B cell (primary cell): ENCODE data around the gene LSS. TPM values are rescaled to one million over a fixed set of nuclear protein-coding genes. Genes with fewer than 3 reads are reported as not detected.

ENCODE experiments used
- ATAC-seq: fragments of 200-7000 bp; cut with Tn5 transposase; one replicate; pipeline ENCODE4 v1.10.0; 2021; ENCODE audit warnings: low read depth, mild to moderate bottlenecking, moderate number of reproducible peaks, moderate library complexity
- CTCF ChIA-PET: fragments of 350-600 bp; sonication (Branson Sonifier 250); formaldehyde crosslinking; loops from one replicate; lab custom pipeline; 2021; ENCODE audit warnings: antibody characterized with exemption, inconsistent platforms; lab: Charles Lee
- POLR2A ChIA-PET: fragments of 350-600 bp; sonication (Branson Sonifier 250); formaldehyde crosslinking; loops from one replicate; lab custom pipeline; 2021; ENCODE audit warnings: antibody characterized with exemption; lab: Charles Lee
- DNase-seq: peaks from one replicate; pipeline ENCODE4 v3.0.0; 2013
- H2AFZ ChIP-seq: 2 replicates; pipeline ENCODE4 v1.6.1; 2012; ENCODE audit warnings: mild to moderate bottlenecking, low read depth, low read length; ENCODE audit not compliant: insufficient read depth, poor library complexity, severe bottlenecking
- H3K27ac ChIP-seq, 2 donors: 1 replicate in 1 of 2; 2 replicates in 1 of 2; pipeline ENCODE4 v1.5.1; 2012 to 2013; ENCODE audit warnings: low read length in 2 of 2, mild to moderate bottlenecking in 2 of 2, moderate library complexity in 1 of 2
- H3K27me3 ChIP-seq, 4 experiments: fragments of 200-600 bp in 1 of 4; sonication (generic) in 1 of 4; replicated peaks in 1 of 4; 1 replicate in 2 of 4; 2 replicates in 2 of 4; pipeline versions ENCODE4 v1.6.1 to v1.7.0; 2013 to 2016; ENCODE audit warnings: low read length in 3 of 4, mild to moderate bottlenecking in 2 of 4, mixed read lengths in 1 of 4, moderate library complexity in 1 of 4; ENCODE audit not compliant: insufficient read depth in 4 of 4, control insufficient read depth in 3 of 4; ENCODE audit errors: control extremely low read depth in 1 of 4
- H3K36me3 ChIP-seq, 2 experiments: replicated peaks in 1 of 2; 1 replicate in 1 of 2; 2 replicates in 1 of 2; pipeline versions ENCODE4 v1.6.1 to v1.7.1; 2013; ENCODE audit warnings: low read length in 1 of 2; ENCODE audit not compliant: insufficient read depth in 2 of 2, control insufficient read depth in 1 of 2; ENCODE audit errors: control extremely low read depth in 1 of 2, extremely low read depth in 1 of 2
- H3K4me1 ChIP-seq, 2 donors: fragments of 200-600 bp in 1 of 2; sonication (generic) in 1 of 2; 1 replicate in 1 of 2; 2 replicates in 1 of 2; pipeline versions ENCODE4 v1.5.1 to v1.6.1; 2013 to 2017; ENCODE audit warnings: low read length in 2 of 2; ENCODE audit not compliant: control insufficient read depth in 2 of 2, insufficient read depth in 2 of 2
- H3K4me2 ChIP-seq: replicated peaks from 2 replicates; pipeline ENCODE3; 2012; ENCODE audit warnings: mild to moderate bottlenecking, low read depth, low read length; ENCODE audit not compliant: poor library complexity, severe bottlenecking
- H3K4me3 ChIP-seq, 5 experiments: fragments of 200-600 bp in 1 of 5; sonication (generic) in 1 of 5; 1 replicate in 3 of 5; 2 replicates in 2 of 5; pipeline versions ENCODE4 v1.5.1 to v1.7.0; 2011 to 2016; ENCODE audit warnings: low read length in 4 of 5, mild to moderate bottlenecking in 4 of 5, low read depth in 2 of 5, control low read depth in 1 of 5, moderate library complexity in 1 of 5; ENCODE audit not compliant: insufficient read depth in 1 of 5; ENCODE audit errors: control extremely low read depth in 1 of 5, extremely low read depth in 1 of 5
- H3K79me2 ChIP-seq: fragments of 200-600 bp; sonication (generic); one replicate; pipeline ENCODE4 v1.6.0; 2016; ENCODE audit warnings: low read length; ENCODE audit not compliant: control insufficient read depth, insufficient read depth
- H3K9ac ChIP-seq: fragments of 200-600 bp; sonication (generic); 2 replicates; pipeline ENCODE4 v1.6.1; 2017; ENCODE audit warnings: mild to moderate bottlenecking, low read length, moderate library complexity
- H3K9me3 ChIP-seq, 3 donors: one replicate each; pipeline versions ENCODE4 v1.6.1 to v1.7.1; 2013; ENCODE audit warnings: low read length in 2 of 3; ENCODE audit not compliant: control insufficient read depth in 2 of 3, insufficient read depth in 1 of 3; ENCODE audit errors: control extremely low read depth in 1 of 3
- H4K20me1 ChIP-seq: 2 replicates; pipeline ENCODE4 v1.6.0; 2012; ENCODE audit warnings: mild to moderate bottlenecking, low read length; ENCODE audit not compliant: insufficient read depth, control insufficient read depth, poor library complexity, severe bottlenecking
- H3K27ac Mint-ChIP-seq: one replicate; pipeline ENCODE4 v1.8.0; 2021; ENCODE audit warnings: mixed read lengths
- H3K27me3 Mint-ChIP-seq: one replicate; pipeline ENCODE4 v1.8.0; 2021; ENCODE audit warnings: mixed read lengths
- H3K4me1 Mint-ChIP-seq: one replicate; pipeline ENCODE4 v1.8.0; 2021; ENCODE audit warnings: mixed read lengths
- H3K4me3 Mint-ChIP-seq: one replicate; pipeline ENCODE4 v1.8.0; 2021; ENCODE audit warnings: mixed read lengths
- H3K9me3 Mint-ChIP-seq: one replicate; pipeline ENCODE4 v1.8.0; 2022; ENCODE audit warnings: mixed read lengths; ENCODE audit not compliant: insufficient read depth
- CTCF ChIP-seq: fragments of 200-600 bp; IDR thresholded peaks from one replicate; pipeline ENCODE4 v1.8.0; 2022; ENCODE audit warnings: antibody characterized with exemption, mild to moderate bottlenecking
- EZH2 ChIP-seq: IDR thresholded peaks from 2 replicates; pipeline ENCODE4 v1.6.1; 2012; ENCODE audit warnings: borderline replicate concordance, low read depth, mild to moderate bottlenecking, moderate library complexity, low read length; ENCODE audit not compliant: insufficient read depth, poor library complexity, severe bottlenecking
- WGBS: methylation state at CpG from one replicate; pipeline ENCODE4 v1.1.5; 2013; ENCODE audit warnings: missing lambda C conversion rate; ENCODE audit not compliant: insufficient coverage; 5-methylcytosine and 5-hydroxymethylcytosine counted together
- intact Hi-C: fragments of 100-400 bp; cut with micrococcal nuclease; formaldehyde crosslinking; loops from one replicate; pipeline ENCODE4 v1.10.0; 2022
- polyA plus RNA-seq: library from polyadenylated mRNA; depleted of rRNA; stranded (reverse); fragments of >200 nt; gene quantifications from 2 replicates; pipeline ENCODE4 v1.2.3, GENCODE V29; 2012
- total RNA-seq, 2 donors: library from RNA; stranded (reverse); fragments of 120-200 nt in 1 of 2; gene quantifications; 1 replicate in 1 of 2; 2 replicates in 1 of 2; pipeline versions ENCODE4 v1.2.3 to v1.2.4, GENCODE V29; 2013 to 2022

The LSS gene
- total and polyA plus RNA-seq, 2 donors (not counting 1 experiment from before 2014, with no cell fraction given), result 30.2 to 58.1 TPM

GRCh38 chr21:46229133-46229922 is 754 bp upstream of the LSS start:
- H3K79me2 ChIP-seq, result peaks cover 19% of the 10 kb centered on the region
- peaks cover 35% of the 10 kb centered on the region for H3K4me1 Mint-ChIP-seq

More at GRCh38 chr21:46229133-46229922, 754 bp upstream of the LSS start:
- WGBS, result 2% methylated on average over 68 of the region's 72 CpGs
- peaks cover 10% of the 10 kb centered on the region for H4K20me1 ChIP-seq
- H3K27me3 ChIP-seq, result no peaks in the 10 kb centered on the region
- DNase-seq (no peak), ATAC-seq (peak; percentile 40)
- no peaks in the 10 kb centered on the region for H3K27me3 Mint-ChIP-seq
- H2AFZ ChIP-seq, result peak overlapping the region; percentile 95
- H3K27ac Mint-ChIP-seq, result peak overlapping the region; percentile 91
- H3K4me1 ChIP-seq, result peaks cover 21 to 22% of the 10 kb centered on the region in 2 donors
- peak overlapping the region; percentile 90 for H3K4me3 Mint-ChIP-seq
- peak overlapping the region; percentile 78 for H3K9ac ChIP-seq
- peak overlapping the region; percentile 99 for H3K4me2 ChIP-seq
- peaks cover 0 to 5% of the 10 kb centered on the region in 2 experiments for H3K36me3 ChIP-seq
- ChIA-PET CTCF (interaction anchor here (0.9 to 1.4 kb wide), 2 partner anchors 86 to 87 kb away, joined by 3 read pairs; no protein-coding TSS in a partner anchor), POLR2A (no interaction called here)
- H3K9me3 Mint-ChIP-seq, result no peaks in the 10 kb centered on the region
- TF ChIP-seq EZH2 (no peak), CTCF (peak; percentile 49)
- peak overlapping the region in 4 of 5 experiments; percentile 44 to 86 (median 64) for H3K4me3 ChIP-seq
- no peaks in the 10 kb centered on the region for H3K9me3 ChIP-seq
- intact Hi-C loops, result loop anchor here (1.0 to 2.0 kb wide), 2 partner anchors 25 to 229 kb away; partner anchors contain the start of gene DIP2A
- H3K27ac ChIP-seq, result peak overlapping the region in 1 of 2 donors; percentile 62
